ENCODE data around the gene SCNN1A.

- TF ChIP-seq EP300 (IDR thresholded peaks at IDR 0.05), result no peak
- TF ChIP-seq CTCF (IDR thresholded peaks at IDR 0.05), result no peak
- TF ChIP-seq POLR2AphosphoS5 (IDR thresholded peaks at IDR 0.05), result no peak
- no peak for TF ChIP-seq POLR2A (IDR thresholded peaks at IDR 0.05)
These were observed 42.3 kb downstream of the SCNN1A start for GRCh38 chr12:6333029-6333428.

Data from sigmoid colon (tissue), 4 donors.